ENCODE results near the gene SLC9A4. TPM values are rescaled to one million over a fixed set of nuclear protein-coding genes. Genes with fewer than 3 reads are reported as not detected.

The SLC9A4 gene
- total RNA-seq, 2 experiments from 2014 or later, result 0.03 to 0.10 TPM

DNA sequence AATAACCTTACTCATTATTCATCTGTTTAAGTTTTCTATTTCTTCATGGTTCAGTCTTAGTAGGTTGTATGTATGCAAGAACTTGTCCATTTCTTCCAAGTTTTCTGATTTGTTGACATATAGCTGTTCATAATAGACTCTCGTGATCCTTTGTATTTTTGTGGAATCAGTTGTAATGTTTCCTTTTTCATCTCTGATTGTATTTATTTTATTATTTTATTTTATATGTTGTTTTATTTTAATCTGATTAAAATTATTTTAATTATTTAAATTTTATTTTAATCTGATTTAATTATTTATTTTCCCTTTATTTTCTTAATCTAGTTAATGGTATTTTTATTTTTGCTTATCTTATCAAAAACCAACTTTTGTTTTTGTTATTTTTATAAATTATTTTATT, 102.9 kb downstream of the SLC9A4 start:
- TF ChIP-seq, protein P1, sequence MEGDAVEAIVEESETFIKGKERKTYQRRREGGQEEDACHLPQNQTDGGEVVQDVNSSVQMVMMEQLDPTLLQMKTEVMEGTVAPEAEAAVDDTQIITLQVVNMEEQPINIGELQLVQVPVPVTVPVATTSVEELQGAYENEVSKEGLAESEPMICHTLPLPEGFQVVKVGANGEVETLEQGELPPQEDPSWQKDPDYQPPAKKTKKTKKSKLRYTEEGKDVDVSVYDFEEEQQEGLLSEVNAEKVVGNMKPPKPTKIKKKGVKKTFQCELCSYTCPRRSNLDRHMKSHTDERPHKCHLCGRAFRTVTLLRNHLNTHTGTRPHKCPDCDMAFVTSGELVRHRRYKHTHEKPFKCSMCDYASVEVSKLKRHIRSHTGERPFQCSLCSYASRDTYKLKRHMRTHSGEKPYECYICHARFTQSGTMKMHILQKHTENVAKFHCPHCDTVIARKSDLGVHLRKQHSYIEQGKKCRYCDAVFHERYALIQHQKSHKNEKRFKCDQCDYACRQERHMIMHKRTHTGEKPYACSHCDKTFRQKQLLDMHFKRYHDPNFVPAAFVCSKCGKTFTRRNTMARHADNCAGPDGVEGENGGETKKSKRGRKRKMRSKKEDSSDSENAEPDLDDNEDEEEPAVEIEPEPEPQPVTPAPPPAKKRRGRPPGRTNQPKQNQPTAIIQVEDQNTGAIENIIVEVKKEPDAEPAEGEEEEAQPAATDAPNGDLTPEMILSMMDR (conservative IDR thresholded peaks at IDR 0.05; ENCODE audit: low read length), result no peak
- TF ChIP-seq EZH2phosphoT487 (IDR thresholded peaks at IDR 0.05; ENCODE audit: borderline replicate concordance, low read depth, low read length), result no peak

DNA sequence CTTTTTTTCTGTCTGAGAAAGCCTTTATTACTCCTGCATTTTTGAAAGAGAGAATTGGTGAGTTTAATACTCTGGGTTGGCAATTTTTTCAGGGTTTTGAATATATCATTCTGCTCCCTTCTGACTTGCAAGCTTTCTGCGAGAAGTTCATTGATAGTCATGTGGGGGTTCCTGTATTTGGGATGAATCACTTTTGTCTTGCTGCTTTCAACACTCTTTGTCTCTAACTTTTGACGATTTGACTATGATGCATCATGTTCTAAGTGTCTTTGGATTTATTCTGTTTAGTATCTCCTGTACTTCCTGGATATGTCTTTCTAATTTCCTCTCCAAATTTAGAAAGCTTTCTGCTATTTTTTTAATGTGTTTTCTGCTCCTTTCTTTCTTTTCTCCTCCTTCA, 105.3 kb downstream of the SLC9A4 start:
- no TSS peak for BruUV-seq (replicated peaks)
- no peak for TF ChIP-seq EZH2phosphoT487 (IDR thresholded peaks at IDR 0.05; ENCODE audit: borderline replicate concordance, low read depth, low read length)
- TF ChIP-seq, protein P1 (conservative IDR thresholded peaks at IDR 0.05; ENCODE audit: low read length), result no peak
- Histone ChIP-seq H3K9me3 (ENCODE audit: low read length) (no peaks in the 10 kb centered on the region), H3K9me2 (ENCODE audit: insufficient read depth, low read length) (no peaks in the 10 kb centered on the region), H2AFZ (ENCODE audit: low read length) (no peak overlapping the region), H3K36me3 (ENCODE audit: insufficient read depth, low read length) (no peaks in the 10 kb centered on the region), H3K27ac (ENCODE audit: low read depth, low read length, poor library complexity, severe bottlenecking) (no peak overlapping the region), H3K79me2 (ENCODE audit: insufficient read depth, low read depth, low read length) (no peaks in the 10 kb centered on the region), H4K20me1 (ENCODE audit: insufficient read depth, low read length) (no peaks in the 10 kb centered on the region), H3K4me2 (ENCODE audit: low read length) (no peak overlapping the region), H3K4me1 (ENCODE audit: insufficient read depth, low read length, poor library complexity, severe bottlenecking) (no peaks in the 10 kb centered on the region), H3K4me3 (ENCODE audit: low read depth, low read length, poor library complexity, severe bottlenecking) (no peak overlapping the region)
- ChIA-PET CTCF (ENCODE audit: unreplicated experiment) (no interaction called here), POLR2A (interaction anchor here (0.6 kb wide), 1 partner anchor 1390 kb away, joined by 3 read pairs; no protein-coding TSS in a partner anchor)
- intact Hi-C loops (cut with micrococcal nuclease; ENCODE audit: unreplicated experiment), result no loop called here
- DNase-seq (ENCODE audit: low spot score), result no peak

More for the DNA sequence above, 102.9 kb downstream of the SLC9A4 start:
- Histone ChIP-seq H3K36me3 (ENCODE audit: insufficient read depth, low read length) (no peaks in the 10 kb centered on the region), H3K4me1 (ENCODE audit: insufficient read depth, low read length, poor library complexity, severe bottlenecking) (no peaks in the 10 kb centered on the region), H2AFZ (ENCODE audit: low read length) (no peak overlapping the region), H3K4me3 (ENCODE audit: low read depth, low read length, poor library complexity, severe bottlenecking) (no peak overlapping the region), H3K9me2 (ENCODE audit: insufficient read depth, low read length) (no peaks in the 10 kb centered on the region), H4K20me1 (ENCODE audit: insufficient read depth, low read length) (no peaks in the 10 kb centered on the region), H3K79me2 (ENCODE audit: insufficient read depth, low read depth, low read length) (no peaks in the 10 kb centered on the region), H3K9me3 (ENCODE audit: low read length) (no peaks in the 10 kb centered on the region), H3K4me2 (ENCODE audit: low read length) (no peak overlapping the region), H3K27ac (ENCODE audit: low read depth, low read length, poor library complexity, severe bottlenecking) (no peak overlapping the region)
- intact Hi-C loops (cut with micrococcal nuclease; ENCODE audit: unreplicated experiment), result no loop called here
- ChIA-PET CTCF (ENCODE audit: unreplicated experiment) (no interaction called here), POLR2A (no interaction called here)
- no peak for DNase-seq (ENCODE audit: low spot score)
- no TSS peak for BruUV-seq (replicated peaks)

DNA sequence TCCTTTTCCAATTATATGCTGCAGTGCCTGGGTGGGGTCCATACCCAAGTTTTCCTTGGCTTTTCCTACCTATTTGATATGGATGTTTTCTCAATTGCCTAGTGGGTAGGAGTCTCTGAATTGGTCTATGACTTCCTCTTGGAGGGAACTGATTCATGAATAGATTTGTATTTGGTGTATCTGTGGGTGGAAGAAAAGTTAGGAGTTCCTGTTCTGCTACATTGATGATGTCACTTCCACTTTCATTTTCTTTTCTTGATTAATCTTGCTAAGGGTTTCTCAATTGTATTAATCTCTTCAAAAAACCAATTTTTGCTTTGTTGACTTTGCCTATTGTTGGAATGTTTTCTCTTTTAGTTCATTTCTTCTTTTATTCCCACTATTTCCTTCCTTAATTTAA, 108.9 kb downstream of the SLC9A4 start:
- Histone ChIP-seq H4K20me1 (ENCODE audit: insufficient read depth, low read length) (no peaks in the 10 kb centered on the region), H3K9me2 (ENCODE audit: insufficient read depth, low read length) (no peaks in the 10 kb centered on the region), H3K4me2 (ENCODE audit: low read length) (no peak overlapping the region), H2AFZ (ENCODE audit: low read length) (no peak overlapping the region), H3K27ac (ENCODE audit: low read depth, low read length, poor library complexity, severe bottlenecking) (no peak overlapping the region), H3K9me3 (ENCODE audit: low read length) (no peaks in the 10 kb centered on the region), H3K79me2 (ENCODE audit: insufficient read depth, low read depth, low read length) (no peaks in the 10 kb centered on the region), H3K4me1 (ENCODE audit: insufficient read depth, low read length, poor library complexity, severe bottlenecking) (no peaks in the 10 kb centered on the region), H3K36me3 (ENCODE audit: insufficient read depth, low read length) (no peaks in the 10 kb centered on the region), H3K4me3 (ENCODE audit: low read depth, low read length, poor library complexity, severe bottlenecking) (no peak overlapping the region)
- DNase-seq (ENCODE audit: low spot score), result no peak
- BruUV-seq (replicated peaks), result no TSS peak
- ChIA-PET POLR2A (no interaction called here), CTCF (ENCODE audit: unreplicated experiment) (no interaction called here)
- TF ChIP-seq, protein P1 (conservative IDR thresholded peaks at IDR 0.05; ENCODE audit: low read length), result no peak
- no peak for TF ChIP-seq EZH2phosphoT487 (IDR thresholded peaks at IDR 0.05; ENCODE audit: borderline replicate concordance, low read depth, low read length)
- intact Hi-C loops (cut with micrococcal nuclease; ENCODE audit: unreplicated experiment), result no loop called here
